Mesothelial cell of epicardium (in vitro differentiated cells): ENCODE data around the gene FRAS1. TPM values are rescaled to one million over a fixed set of nuclear protein-coding genes. Genes with fewer than 3 reads are reported as not detected.

Source experiments
- DNase-seq, 2 experiments: peaks; one replicate each; pipeline ENCODE4 v3.0.0; 2021; ENCODE audit warnings: low spot score in 2 of 2; ENCODE audit not compliant: unreplicated experiment in 2 of 2
- H3K27ac Mint-ChIP-seq: 2 replicates; pipeline ENCODE4 v1.8.0; 2021; ENCODE audit warnings: mixed read lengths
- H3K27me3 Mint-ChIP-seq: 2 replicates; pipeline ENCODE4 v1.8.0; 2021; ENCODE audit warnings: low read depth, mixed read lengths
- H3K36me3 Mint-ChIP-seq: 2 replicates; pipeline ENCODE4 v1.8.0; 2021; ENCODE audit warnings: mixed read lengths
- H3K4me1 Mint-ChIP-seq: 2 replicates; pipeline ENCODE4 v1.8.0; 2021; ENCODE audit warnings: mixed read lengths
- H3K4me3 Mint-ChIP-seq: 2 replicates; pipeline ENCODE4 v1.8.0; 2021; ENCODE audit warnings: mild to moderate bottlenecking, moderate library complexity, mixed read lengths
- H3K9me3 Mint-ChIP-seq: 2 replicates; pipeline ENCODE4 v1.8.0; 2021; ENCODE audit warnings: mixed read lengths
- CTCF ChIP-seq: fragments of 200-600 bp; sonication (generic); IDR thresholded peaks from one replicate; pipeline ENCODE4 v1.5.0; 2021; ENCODE audit warnings: antibody characterized with exemption; ENCODE audit not compliant: unreplicated experiment
- total RNA-seq: library from RNA; stranded (reverse); gene quantifications from 3 replicates; pipeline ENCODE4 v1.2.1, GENCODE V29; 2021

FRAS1 gene
- total RNA-seq, 1 donor from 2014 or later, result 51.9 TPM

GRCh38 chr4:78477276-78477675 is 420.2 kb downstream of the FRAS1 start:
- Mint-ChIP-seq H3K9me3 (no peaks in the 10 kb centered on the region), H3K36me3 (peaks cover 27% of the 10 kb centered on the region), H3K4me3 (no peak overlapping the region), H3K4me1 (no peaks in the 10 kb centered on the region), H3K27ac (no peak overlapping the region), H3K27me3 (no peaks in the 10 kb centered on the region)
- no peak for TF ChIP-seq CTCF
- no peak for DNase-seq

GRCh38 chr4:78478523-78478922 is 421.4 kb downstream of the FRAS1 start:
- Mint-ChIP-seq H3K4me3 (no peak overlapping the region), H3K36me3 (peaks cover 27% of the 10 kb centered on the region), H3K4me1 (no peaks in the 10 kb centered on the region), H3K27me3 (no peaks in the 10 kb centered on the region), H3K9me3 (no peaks in the 10 kb centered on the region), H3K27ac (no peak overlapping the region)
- no peak for DNase-seq
- TF ChIP-seq CTCF, result no peak

GRCh38 chr4:78480286-78480685 is 423.2 kb downstream of the FRAS1 start:
- Mint-ChIP-seq H3K4me3 (no peak overlapping the region), H3K27ac (no peak overlapping the region), H3K36me3 (peaks cover 29% of the 10 kb centered on the region), H3K9me3 (no peaks in the 10 kb centered on the region), H3K4me1 (peaks cover 8% of the 10 kb centered on the region), H3K27me3 (no peaks in the 10 kb centered on the region)
- TF ChIP-seq CTCF, result no peak
- DNase-seq, result no peak

- DNase-seq, result no peak
- no peak for TF ChIP-seq CTCF
- peaks cover 29% of the 10 kb centered on the region for H3K36me3 Mint-ChIP-seq
- no peaks in the 10 kb centered on the region for H3K9me3 Mint-ChIP-seq
- no peak overlapping the region for H3K27ac Mint-ChIP-seq
- no peaks in the 10 kb centered on the region for H3K27me3 Mint-ChIP-seq
- no peak overlapping the region for H3K4me3 Mint-ChIP-seq
- H3K4me1 Mint-ChIP-seq, result peaks cover 8% of the 10 kb centered on the region
Observed at GRCh38 chr4:78481180-78481579, 424.1 kb downstream of the FRAS1 start.

- TF ChIP-seq CTCF, result no peak
- no peak for DNase-seq
- Mint-ChIP-seq H3K4me1 (peaks cover 12% of the 10 kb centered on the region), H3K36me3 (peaks cover 29% of the 10 kb centered on the region), H3K27ac (no peak overlapping the region), H3K27me3 (no peaks in the 10 kb centered on the region), H3K4me3 (no peak overlapping the region), H3K9me3 (no peaks in the 10 kb centered on the region)
Observed at GRCh38 chr4:78482281-78482680, 425.2 kb downstream of the FRAS1 start.

GRCh38 chr4:78483811-78484210 is 426.7 kb downstream of the FRAS1 start:
- no peak for TF ChIP-seq CTCF
- Mint-ChIP-seq H3K4me3 (no peak overlapping the region), H3K27me3 (no peaks in the 10 kb centered on the region), H3K9me3 (no peaks in the 10 kb centered on the region), H3K4me1 (peaks cover 12% of the 10 kb centered on the region), H3K27ac (no peak overlapping the region), H3K36me3 (peaks cover 20% of the 10 kb centered on the region)
- DNase-seq, result no peak
